Dermis microvascular lymphatic vessel endothelial cell (primary cell): ENCODE results near the gene SPOCD1. TPM values are rescaled to one million over a fixed set of nuclear protein-coding genes. Genes with fewer than 3 reads are reported as not detected.

Experiments
- DNase-seq, 2 donors: peaks; one replicate each; pipeline versions ENCODE4 v3.0.0 to v3.0.0-alpha.2; 2010; ENCODE audit warnings: low read depth in 2 of 2
- total RNA-seq: library from RNA; depleted of rRNA; stranded (reverse); fragments of >200 nt; gene quantifications from 2 replicates; pipeline ENCODE4 v1.2.1, GENCODE V29; 2014

The SPOCD1 gene
- total RNA-seq, 1 donor from 2014 or later, result 4.0 TPM

DNA sequence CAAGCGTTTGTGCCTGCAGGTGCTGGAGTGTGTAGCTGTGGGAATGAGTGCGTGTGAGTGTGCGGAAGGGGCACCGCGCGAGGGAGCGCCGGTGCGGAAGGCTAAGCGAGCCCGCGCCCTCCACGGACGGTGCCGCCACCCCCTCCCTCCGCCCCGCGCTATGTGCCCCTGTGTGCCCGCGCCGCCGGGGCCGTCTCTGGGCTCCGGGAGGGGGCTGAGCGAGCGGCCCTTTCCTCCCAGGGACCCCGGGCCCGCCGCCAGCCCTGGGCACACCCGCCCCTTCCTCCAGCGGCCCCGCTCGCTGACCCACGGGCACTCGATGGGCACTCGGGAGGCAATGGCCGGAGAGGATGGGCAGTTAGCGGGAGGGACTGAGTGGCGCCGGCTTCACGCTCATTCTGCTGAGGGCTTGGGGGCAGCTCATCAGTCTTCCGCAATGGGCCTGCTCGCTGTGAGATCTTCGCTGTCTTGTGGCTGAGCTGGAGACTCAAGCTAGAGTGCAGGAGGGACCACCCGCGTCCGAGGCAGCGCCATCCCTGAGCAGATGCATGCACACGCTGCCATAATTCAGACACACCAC is 43.1 kb downstream of the SPOCD1 start:
- no peak for DNase-seq

DNA sequence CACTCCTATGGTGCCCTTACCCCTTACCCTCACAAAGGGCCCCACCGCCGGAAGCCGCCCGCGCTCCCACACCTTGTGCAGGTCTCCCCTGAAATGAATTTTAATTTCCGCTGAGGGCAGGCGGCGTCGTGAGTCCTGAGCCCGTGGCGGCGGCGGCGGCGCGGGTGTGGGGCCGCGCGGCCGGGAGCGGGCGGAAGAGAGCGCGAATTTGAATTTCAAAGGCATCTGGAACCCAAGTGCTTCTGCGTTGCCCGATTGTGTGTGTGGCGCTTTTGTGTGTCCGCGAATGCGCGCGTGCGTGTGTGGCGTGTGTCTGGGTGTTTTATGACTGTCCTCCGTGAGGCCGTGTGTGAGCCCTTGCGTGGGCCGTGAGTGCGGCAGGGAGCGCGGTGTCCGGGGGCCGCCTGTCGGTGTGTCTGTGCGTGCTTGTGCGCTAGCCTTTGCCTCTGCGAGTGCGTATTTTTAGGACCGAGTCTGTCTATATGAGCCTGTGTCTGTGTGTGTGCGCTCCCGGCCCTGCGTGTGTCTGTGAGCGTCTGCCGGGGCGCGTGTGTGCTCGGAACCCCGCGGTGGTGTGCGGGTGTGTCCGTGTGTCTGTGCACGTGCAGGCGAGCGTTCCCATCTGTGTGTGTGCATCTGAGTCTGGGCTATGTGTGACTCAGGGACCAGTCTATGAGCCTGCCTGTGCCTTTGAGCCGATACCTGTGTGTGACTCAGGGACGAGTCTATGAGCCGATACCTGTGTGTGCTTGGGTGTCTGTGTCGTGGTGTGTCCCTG is 43.7 kb downstream of the SPOCD1 start:
- no peak for DNase-seq

DNA sequence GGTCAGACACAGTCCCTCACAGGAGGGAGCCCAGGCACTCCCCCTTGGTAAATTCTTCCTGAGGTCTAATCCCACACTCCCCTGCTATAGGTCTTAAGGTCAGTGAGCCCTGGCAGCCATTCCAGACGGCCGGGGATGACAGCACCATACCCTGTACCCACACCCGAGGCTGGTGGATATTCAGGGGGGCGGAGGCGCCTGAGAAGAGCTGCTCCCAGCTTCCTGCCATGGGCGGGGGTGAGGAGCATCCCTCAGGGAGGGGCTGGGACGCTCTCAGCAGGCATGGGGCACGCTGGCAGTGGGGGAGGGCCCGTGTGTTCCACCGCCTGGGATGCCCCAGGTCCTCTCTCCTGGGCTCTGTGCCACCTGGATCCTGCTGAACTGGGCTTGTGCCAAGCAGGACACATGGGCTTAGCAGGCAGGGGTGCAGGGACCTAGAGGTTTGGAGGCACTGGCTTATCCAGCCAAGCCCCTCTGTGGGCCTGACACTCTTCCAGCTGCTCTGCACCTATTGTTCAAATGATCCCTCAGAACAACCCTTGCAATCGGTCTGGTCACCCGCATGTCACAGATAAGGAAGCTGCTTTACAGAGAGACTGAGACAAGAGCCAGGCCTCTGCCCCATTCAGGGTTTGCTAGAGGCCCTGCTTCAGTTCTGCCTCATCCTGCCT is 46.0 kb downstream of the SPOCD1 start:
- DNase-seq, result no peak

DNA sequence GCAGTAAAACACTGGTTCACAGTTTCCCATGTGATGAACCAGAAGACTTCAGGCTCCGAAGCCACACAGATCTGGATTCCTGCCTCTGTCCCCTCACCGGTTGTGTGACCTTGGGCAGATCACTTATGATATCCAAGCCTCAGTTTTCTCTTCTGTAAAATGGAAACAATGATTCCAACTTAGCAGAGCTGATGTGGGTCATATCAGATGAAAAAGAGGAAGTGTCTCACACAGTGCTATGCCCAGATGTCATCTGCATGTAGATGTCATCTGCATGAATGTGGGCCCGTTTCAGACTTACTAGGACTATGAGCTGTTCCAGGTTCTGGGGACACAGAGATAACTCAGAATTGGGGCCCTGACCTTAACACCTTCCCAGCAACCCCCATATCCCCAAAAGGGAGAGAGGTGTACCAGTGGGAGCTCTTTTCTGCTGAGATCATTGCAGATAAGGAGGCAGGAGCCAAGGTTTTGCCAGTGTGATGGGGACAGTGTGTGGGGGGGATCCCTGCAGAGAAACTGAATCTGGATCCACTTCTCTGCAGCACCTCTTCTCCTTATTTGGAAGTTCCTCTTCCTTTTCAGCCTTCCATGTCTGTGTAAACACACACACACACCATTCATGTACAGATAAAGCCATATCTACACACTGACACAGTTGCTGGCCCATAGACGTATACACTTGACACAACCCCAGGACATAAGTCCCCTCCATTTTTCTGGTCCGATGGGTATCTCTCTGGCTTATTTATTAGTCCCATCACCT is 46.7 kb downstream of the SPOCD1 start:
- no peak for DNase-seq

DNA sequence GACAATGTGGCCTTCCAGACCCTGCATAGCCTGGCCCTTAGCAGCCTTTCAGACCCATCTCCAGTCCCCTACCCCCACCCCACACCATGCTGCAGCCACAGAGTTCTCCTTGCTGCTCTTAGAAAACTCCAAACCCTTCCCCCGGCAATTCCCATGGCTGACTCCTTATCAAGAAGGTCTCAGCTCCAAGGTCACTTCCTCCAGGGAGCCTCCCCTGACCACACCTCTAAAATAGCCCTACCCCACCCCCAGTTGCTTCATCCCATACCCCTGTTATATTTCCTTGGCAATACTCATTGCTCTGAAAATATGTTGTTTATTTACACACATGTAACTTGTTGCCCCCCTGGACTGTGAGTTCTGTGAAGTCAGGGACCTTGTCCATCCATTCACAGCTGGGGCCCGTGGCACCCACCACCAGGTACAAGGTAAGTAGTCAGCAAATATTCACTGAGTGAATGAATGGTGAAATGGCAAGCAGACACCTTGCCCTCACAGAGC is 47.4 kb downstream of the SPOCD1 start:
- DNase-seq, result no peak

DNA sequence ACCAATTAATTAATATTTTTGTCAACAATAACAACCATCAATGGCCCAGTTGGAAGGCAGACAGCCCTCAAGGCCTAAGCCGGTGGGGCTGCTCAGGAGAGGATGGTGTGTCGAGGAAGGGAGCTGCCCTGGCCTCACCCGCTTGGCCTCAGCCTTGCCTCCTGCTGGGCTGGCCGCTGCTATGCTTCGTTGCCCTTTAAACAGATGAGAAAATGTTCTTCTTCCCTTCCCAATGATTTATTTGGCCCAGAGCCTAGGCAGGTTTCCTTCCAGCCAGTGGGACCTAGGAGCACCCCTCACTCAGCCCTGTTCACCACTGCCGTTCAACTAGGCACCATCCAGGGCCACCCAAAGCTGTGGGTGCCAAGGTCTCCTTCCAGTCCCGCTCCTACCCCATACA is 48.6 kb downstream of the SPOCD1 start:
- no peak for DNase-seq

DNA sequence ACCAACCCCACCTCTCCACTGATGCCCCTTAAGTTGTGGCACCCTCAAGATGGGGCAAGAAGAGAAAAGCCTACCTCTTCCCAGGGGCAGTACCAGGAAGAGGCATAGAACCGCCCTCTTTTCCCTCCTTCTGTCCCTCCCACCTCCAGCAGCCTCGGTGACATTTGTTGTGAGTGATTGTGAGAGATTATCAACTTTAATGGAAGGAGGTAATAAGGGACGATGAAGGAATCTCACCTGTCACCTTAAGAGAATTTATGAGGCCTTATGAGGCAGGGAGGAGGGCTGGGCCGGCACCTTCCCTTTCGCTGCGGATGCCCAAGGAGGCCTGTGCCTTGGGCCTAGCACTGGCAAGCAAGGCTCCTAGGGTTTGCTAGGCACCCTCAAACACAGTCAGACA is 50.3 kb downstream of the SPOCD1 start:
- DNase-seq, result no peak

DNA sequence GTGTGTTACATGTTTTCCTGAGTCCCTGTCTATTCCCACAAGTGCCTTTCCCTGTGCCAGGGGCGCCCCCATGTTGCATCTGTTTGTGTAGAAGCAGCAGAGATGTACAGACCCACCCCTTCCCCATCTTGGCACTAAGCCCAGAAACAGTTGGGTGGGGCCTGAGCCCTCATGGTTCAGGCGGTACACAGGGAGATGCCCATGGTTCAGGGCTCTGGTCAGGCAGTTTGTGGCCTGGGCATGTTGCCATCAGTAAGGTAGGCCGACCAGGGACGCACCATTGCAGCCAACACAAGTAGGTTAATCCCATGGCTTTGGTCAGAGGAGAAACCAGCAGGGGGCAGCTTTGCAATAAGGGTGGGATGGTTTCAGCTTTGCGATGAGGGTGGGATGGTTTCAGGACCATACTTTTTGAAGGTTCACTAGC is 50.8 kb downstream of the SPOCD1 start:
- DNase-seq, result peak; percentile 30 to 51

DNA sequence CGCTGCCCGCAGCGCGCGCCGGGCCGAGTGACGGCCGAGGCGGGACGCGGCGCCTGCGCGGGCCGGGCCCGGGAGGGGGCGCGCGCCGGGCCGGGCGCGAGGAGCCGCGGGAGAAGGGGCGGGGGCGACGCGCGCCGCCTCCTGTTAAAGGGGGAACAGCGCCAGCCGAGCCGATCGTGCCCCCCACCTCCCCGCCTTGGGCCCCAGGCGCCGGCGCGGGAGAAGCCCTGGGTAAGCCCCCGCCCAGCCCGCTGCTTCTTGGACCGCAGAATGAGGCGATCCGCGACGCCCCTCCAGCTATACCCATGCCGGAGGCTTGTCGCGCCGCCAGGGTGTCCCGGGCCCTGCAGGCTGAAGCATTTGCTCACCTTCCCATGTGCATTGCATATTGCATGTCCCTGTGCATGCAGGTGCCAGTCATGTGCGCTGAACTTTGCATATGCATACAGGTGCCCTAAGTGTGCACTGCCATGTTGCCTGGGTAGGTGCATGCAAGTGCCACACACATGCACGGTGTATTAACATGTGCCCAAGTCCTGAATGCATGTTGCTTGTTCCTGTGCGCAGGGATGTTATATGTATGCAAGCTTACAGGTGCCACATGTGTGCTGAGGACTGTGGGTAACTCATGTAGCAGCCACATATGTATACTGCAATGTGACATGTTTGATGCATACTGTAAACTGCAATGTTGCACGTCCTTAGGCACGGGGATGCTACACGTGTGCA is 51.3 kb downstream of the SPOCD1 start, which contains the start of gene ADGRB2:
Gene ADGRB2 (minus strand): TSS at position 29 of the 729 bp plus-strand sequence. CDS start 7,119 bp downstream, outside the sequence.
- peak in 1 of 2 donors; percentile 23 for DNase-seq

DNA sequence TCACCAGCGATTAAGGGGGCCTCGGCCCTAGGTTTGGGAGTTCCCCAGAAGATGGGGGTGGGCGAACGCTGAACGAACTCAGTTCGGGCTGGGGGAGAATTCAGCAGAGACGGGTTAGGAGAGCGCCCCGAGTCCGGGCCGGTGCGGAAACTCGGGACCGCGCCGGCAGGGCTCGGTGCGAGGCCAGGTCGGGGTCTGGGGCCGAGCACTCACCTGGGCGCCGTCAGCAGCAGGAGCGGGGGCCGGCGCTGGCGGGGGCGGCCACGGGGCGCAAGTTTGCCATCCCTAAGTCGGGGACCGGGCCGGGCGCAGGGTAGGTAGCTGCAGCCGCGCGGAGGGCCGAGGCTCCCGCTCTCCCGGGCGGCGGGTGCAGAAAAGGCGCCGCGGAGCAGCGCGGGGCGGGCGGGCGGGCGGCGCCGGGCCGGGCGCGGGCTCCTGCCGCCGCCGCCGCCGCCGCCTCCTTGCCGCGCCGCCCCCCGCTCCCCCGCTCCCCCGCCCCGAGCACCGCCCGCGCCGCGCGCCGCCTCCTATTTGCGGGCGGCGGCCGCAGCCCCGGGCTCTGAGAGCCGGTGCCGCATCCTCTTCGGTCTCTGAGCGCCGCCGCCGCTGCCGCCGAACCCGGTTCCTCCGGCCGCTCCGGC is 52.0 kb downstream of the SPOCD1 start:
- DNase-seq, result no peak

DNA sequence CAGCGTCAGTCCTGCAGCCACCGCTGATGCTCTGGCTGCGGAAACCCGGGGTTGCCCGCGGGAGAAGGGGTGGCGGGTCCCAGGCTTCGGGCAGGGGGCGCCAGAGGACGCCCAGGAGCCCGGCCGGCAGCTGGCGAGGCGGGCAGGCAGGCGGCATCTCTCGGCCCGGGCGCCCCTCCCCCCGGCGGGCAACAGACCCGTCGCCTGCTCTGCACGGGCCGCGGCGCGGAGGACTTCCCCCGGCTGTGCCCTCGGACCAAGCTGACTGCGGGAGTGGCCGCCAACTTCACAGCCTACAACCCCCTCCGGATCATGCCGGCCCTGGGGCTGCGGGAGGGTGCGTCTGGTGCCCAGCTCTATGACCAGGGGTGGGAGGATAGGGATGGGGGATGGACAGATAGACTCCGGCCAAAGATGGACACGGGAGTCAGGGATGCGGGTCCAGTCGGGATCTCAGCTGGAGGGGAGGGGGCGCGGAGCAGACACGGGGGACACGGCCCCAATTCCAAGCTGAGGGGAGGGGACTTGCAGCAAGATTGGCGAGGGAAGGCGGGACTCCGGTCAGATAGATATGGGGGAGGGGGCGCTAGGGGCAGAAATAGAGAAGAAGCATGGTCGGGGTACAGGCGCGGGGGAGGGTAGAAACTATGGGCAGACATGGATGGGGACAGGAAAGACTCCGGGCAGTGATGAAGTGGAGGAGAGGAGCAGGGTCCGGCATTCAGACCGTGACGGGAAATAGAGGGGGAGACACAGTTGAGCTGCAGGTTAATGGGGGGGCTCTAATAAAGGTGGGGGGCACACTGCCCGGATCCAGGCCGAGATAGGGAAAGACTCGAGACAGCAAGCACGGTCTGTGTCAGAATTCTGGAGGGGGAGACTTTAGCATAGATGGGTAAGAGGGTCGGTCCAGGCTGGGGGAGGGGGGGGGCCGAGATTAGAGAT is 52.8 kb downstream of the SPOCD1 start:
- peak in 1 of 2 donors; percentile 56 for DNase-seq

DNA sequence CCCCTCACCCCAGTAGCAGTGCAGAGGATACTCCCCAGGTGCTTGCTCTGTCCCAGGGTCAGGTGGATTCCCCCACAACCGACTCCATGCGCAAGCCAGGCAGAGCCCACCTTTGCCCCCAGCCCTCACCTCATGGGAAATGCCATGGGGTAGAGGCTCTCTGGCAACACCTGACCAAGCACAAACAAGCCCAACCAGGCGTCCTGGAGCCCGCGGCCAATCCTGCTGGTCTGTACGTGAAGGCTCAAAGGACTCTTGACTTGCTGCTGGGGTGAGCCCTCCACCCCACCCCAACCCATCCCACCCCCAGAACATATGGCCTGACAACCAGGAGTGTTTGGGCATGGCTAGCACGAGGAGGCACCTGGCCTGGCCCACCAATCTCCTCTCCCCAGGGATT is 53.5 kb downstream of the SPOCD1 start:
- no peak for DNase-seq

DNA sequence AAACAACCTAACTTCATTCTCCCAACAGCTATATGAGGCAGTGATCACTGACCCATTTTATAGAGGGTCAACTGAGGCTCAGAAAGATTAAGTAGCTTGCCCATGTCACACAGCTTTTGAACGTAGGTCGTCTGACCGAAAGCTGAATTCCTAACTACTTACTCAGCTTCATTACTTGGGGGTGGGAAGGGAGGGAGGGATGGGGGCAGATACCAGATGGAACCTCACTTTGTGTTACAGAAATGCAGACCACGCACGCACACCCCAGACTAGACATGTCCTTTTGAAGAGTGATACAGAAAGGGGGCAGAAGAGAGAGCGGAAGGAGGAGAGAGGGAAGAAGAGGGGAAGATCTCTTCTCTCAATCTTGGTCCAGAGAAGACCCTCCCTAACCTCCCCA is 53.9 kb downstream of the SPOCD1 start:
- no peak for DNase-seq

DNA sequence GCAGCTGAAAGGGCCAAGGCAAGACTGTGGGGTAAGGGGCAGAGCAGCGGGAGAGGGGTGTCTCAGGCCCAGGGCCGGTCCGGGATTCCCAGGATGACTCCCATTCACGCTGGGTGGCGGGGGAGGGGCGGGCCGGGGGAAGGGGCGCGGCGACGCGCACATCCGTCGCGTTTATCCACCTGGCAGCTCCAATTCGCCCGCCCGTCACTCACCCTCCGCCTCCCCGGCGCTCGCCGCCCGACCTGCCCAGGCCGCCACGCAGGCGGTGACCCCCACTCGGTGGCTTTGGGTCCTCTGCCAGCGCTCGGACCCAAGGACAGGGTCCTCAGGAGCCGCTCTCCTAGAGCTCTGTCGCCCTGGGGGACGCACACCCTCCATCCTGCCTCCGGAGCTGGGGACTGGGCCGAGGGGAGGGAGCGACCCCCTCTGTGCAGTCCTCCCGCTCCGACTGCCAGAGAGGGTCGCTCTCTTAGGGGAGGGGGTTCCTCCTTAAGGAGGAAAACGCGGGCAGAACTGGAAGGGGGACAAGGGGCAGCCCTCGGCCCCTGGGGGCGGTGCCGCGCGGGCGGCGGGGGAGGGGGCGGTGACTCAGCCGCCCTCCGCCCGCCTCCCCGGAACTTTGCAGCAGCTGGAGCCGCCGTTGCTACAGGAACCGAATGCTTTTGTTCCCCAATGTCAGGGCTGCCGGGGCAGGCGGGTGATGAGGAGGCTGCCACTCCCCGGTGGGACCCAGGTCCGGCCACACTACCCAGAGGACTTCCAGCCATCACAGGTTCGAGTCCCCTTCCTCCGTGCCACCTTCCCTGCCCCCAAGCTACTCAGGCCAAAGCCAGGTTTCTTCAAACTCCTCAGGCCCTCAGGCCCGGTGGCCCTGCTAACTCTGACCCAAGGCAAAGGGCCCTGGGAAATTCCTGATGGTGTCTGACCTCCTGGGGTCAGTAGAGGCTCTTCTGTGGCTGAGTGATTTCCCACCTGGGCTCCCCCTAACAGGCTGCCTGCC is 55.1 kb downstream of the SPOCD1 start:
- peak in 1 of 2 donors; percentile 28 for DNase-seq

DNA sequence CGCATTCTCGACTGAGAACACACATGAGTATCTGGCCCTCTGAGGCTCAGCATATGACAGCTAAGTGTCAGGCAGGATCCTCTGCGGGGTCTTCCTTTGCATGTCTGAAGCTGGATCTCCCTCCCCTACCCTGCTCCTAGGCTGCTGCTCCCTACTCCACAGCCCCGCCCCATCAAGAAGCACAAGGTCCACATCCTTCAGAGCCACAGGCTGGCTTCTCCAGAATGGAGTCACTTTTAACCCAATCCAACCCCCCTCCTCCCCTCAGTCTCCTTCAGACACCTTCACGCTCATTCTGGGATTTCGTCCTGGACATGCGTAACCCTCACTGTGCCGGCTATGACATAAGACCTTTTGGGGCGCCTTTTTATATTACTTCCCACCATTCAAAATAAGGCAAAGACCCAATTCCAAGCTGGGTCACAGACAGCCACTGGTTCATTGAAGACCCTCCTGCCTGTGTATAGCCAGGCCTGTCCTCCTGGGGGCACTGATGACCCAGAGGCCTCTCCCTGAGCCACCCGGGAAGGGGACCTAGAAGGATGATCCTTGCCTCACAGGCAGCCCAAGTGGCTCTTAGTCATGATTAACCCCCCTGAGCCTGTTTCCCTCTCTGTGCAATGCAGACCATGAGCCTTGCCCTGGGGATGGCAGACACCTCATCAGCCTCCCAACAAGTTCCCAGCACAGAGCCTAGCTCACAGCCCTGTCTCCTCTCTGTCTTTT is 56.4 kb downstream of the SPOCD1 start:
- no peak for DNase-seq

DNA sequence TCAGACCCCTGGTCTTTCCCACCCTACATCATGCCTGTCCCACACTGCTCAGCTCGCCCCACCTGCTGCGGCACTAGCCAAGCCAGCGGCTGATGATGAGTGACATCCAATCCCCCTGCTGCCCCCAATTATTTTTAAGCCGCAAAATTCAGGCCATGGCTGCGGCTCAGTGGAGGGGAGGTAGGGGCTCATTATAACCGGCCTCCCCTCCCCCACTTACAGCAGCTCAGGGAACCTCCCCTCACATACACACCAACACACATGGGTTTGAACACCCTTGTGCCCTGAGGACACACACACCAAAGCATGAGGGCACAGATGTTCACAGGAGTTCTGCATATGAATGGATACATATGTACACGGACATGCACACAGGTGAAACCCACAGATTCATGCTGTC is 57.0 kb downstream of the SPOCD1 start:
- DNase-seq, result no peak

DNA sequence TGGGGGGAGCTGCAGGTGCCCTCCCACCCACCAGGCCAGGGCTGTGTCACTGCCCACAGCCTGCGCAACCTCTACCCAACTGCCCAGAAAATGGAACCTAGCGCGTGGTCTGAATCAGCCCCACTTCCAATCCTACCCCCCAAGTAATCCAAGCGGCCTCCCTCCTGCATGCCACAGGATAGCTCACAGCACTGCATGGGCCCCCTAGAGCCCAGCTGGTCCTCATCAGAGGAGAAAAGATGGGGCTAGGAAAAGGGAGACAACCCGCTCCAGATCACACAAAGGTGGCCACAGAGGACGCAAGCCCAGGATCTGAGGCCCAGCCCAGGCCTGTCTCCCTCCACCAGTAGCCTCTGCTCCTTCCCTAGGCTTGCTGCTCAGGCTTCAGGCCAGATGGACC is 57.8 kb downstream of the SPOCD1 start:
- DNase-seq, result no peak
